GM19372 (cell line): ENCODE results near the gene LACTB.
A peak's percentile ranks its signal among the peaks of the same experiment; 100 is the strongest.

Source experiments
- ATAC-seq: cut with Tn5 transposase; IDR thresholded peaks from one replicate; pipeline ENCODE4 v1.9.1; 2021; ENCODE audit warnings: mild to moderate bottlenecking, low read depth, moderate library complexity; ENCODE audit not compliant: unreplicated experiment

LACTB gene

DNA sequence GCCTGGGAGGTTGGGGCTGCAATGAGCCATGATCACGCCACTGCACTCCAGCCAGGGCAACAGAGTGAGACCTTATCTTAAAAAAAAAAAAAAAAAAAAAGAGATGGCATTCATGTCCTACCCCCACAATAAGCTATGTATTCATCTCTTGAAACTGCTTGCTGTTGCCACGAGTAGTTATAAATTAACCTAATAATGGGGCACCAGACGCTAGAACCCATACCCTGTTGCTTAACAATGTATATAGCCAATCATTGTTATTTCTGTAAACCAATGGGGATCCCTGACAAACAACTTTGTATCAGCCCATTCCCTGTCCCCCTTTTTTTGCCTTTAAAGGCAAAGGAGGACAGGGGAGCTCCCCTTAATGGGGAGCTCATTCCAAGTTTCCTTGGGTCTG lies 2.8 kb upstream of the LACTB start:
- ATAC-seq: no peak

DNA sequence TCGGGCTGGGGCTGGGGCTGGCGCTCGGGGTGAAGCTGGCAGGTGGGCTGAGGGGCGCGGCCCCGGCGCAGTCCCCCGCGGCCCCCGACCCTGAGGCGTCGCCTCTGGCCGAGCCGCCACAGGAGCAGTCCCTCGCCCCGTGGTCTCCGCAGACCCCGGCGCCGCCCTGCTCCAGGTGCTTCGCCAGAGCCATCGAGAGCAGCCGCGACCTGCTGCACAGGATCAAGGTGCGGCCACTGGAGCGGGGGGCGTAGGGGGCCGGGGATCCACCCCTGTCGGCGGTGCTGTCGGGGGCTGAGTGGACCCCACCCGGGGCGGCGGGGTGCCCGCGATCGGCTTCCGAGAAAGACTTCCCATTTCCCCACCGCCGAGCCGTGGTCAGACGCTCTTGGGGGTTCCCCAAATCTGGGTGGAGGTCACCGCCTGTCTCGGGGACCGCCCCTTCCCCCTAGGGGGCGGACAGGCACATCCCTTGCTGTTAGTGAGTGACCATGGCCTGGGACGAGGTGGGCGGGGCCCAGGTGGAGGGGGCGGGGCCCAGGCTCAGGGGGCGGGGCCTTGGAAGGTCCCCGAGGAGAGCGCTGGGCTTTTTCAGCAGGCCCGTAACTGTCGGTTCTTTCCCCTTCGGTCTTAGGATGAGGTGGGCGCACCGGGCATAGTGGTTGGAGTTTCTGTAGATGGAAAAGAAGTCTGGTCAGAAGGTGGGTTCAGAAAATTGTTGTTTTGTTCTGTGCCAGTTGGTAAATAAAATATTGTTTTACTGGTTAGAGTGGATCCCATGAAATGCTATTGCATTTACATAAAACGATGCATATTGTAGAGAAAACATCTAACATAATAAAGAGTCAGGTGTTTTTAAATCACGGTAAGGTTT lies 578 bp downstream of the LACTB start:
- peak; percentile 92 for ATAC-seq

DNA sequence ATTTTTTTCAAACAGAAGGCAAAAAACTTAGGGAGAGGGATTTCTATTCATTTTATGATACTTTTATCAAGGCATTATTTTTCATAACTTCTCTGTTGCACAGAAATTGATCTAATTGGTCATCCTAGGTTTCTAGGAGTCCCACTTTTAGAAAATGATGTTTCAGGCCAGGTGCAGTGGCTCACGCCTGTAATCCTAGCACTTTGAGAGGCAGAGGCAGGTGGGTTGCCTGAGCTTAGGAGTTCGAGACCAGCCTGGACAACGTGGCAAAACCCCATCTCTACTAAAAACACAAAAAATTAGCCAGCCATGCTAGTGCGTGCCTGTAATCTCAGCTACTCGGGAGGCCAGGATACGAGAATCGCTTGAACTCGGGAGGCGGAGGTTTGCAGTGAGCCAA lies 2.8 kb downstream of the LACTB start:
- ATAC-seq: no peak

GRCh38 chr15:63126726-63127125 lies 5.1 kb downstream of the LACTB start:
- ATAC-seq: no peak

- ATAC-seq: no peak
These were observed 12.1 kb downstream of the LACTB start for GRCh38 chr15:63133786-63134185.

DNA sequence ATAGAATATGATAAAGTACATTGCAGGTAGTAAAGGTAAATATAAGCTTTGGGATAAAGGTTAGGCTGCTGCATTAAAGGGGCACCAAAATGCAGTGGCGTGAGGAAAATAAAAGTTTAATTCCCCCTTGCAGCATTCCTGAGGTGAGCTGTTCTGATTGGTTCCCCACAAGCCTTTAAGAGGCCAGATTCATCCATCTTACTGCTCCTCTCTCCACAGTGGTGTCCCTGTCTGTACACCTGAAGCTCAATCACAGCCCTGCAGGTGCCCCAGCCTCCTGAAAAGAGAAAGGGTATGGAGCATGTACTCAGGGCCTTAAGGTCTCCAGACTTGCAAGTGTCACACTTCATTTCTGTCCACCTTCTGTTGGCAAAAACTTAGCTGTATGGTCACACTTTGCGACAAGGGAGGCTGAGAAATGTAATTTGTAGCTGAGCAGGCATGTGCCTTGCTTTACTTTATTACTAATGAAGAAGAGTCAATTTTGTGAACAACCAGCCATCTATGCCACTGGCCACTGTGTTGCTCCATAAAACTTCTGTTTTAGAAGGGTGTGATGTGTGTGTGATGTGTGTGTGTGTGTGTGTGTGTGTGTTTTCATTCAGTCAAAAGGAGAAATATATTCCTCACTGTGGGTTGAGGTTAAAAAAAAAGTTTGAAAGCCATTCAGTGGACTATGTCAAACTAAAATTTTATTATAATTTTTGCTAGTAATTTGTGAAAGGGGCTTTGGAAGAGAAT lies 12.8 kb downstream of the LACTB start:
- ATAC-seq: no peak

DNA sequence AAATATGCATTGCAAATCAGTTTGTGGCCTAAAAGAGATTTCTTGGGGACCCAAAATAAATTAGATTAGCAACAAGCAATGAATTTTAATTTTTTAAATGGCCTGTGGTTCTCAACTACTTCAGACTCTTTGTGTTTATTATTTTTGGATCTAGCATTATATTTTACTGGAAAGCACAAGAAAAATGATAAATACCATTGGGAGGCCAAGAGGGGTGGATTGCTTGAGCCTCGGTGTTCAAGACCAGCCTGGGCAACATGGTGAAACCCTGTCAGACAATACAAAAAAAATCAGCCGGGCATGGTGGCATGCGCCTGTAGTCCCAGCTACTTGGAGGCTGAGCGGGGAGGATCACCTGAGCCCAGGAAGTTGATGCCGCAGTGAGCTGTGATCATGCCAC lies 13.6 kb downstream of the LACTB start:
- ATAC-seq: no peak

DNA sequence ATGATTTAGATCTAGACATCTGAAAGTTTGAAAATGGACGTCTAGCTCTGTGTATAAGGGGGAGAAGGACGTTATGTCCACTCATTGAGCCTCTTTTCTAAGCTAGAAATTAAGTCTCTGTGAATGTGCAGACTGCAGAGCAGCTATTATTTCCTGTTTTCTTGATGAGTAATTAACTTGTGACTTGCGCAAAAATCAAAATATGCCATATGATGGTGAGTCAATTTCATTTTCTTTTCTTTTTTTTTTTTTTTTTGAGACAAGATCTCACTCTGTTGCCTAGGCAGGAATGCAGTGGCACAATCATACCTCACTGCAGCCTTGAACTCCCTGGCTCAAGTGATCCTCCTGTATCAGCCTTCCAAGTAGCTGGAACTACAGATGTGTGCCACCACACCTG lies 14.1 kb downstream of the LACTB start:
- ATAC-seq: no peak

DNA sequence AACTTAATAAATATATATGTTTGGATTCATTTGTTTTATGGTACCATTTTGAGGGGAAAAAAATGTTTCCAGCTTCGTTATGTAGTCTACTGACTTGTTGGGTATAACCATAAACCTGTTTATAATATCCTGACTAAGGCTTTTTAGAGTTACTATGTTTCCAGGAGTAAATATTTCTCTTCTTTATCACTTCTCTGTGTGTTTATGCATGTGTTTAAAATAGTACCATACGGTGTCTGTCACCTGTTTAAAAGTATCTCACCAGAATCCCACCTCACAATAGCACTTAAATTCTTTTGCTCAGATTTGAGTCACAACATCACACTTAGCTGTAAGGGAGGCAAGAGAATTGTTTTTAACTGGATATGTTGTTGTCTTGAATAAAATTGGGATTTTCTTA lies 15.1 kb downstream of the LACTB start:
- ATAC-seq: no peak

DNA sequence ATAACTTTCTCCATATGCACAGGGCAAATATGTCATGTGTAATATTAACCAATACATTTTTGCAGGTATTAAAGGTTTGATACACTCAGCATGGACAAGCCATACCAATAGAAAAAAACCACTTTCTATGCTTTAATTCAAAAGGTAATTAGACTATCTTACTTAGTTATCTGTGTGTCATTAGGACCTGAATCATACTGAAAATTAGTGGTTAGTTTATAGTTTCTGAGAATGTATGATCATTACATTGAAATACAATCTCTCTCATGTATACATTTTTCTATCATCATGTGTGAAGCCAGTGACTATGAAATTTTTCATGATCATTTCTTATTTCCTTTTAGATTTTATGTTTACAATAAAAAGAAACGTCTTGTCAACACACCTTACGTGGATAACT lies 19.3 kb downstream of the LACTB start:
- no peak for ATAC-seq

- ATAC-seq: no peak
These were observed 23.8 kb downstream of the LACTB start for GRCh38 chr15:63145426-63145825.

DNA sequence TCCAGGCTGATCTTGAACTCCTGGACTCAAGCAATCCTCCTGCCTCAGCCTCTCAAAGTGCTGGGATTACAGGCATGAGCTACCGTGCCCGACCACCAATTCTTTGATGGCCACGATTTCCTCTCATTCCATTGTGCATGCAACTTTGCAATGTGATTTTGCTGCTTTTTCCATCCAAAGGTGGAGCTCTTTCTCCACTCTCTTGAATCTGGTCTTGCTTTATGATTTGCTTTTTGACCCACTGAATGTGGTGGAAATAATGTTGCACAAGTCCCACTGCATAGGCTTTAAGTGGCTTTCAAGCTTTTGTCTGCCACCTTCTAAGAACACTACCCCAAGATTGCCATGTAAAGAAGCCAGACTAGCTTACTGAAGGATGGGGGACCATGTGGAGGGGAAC lies 25.0 kb downstream of the LACTB start:
- ATAC-seq: no peak

- ATAC-seq: no peak
These were observed 30.0 kb downstream of the LACTB start for GRCh38 chr15:63151665-63152064.

DNA sequence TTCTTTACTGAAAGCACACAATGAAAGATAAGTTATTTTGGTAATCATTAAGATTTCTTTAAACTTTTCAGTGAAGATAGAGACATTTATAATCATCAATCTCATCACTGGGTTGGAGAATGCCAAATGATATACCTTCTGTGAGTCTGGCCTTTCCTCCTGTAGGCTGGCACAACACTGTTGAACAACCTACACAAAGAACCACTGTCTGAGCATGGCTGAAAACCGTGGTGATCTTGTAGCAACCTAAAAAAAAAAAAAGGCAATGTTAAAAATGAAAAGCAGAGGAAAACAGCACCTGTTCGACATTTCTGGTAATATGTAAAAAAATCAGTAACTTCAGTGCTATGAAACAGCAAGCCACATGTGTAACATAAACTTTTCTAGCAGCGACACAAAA lies 33.8 kb downstream of the LACTB start:
- ATAC-seq: no peak

GRCh38 chr15:63156086-63156710 lies 34.5 kb downstream of the LACTB start:
- ATAC-seq: no peak

GRCh38 chr15:63156755-63157117 lies 35.1 kb downstream of the LACTB start:
- ATAC-seq: no peak

DNA sequence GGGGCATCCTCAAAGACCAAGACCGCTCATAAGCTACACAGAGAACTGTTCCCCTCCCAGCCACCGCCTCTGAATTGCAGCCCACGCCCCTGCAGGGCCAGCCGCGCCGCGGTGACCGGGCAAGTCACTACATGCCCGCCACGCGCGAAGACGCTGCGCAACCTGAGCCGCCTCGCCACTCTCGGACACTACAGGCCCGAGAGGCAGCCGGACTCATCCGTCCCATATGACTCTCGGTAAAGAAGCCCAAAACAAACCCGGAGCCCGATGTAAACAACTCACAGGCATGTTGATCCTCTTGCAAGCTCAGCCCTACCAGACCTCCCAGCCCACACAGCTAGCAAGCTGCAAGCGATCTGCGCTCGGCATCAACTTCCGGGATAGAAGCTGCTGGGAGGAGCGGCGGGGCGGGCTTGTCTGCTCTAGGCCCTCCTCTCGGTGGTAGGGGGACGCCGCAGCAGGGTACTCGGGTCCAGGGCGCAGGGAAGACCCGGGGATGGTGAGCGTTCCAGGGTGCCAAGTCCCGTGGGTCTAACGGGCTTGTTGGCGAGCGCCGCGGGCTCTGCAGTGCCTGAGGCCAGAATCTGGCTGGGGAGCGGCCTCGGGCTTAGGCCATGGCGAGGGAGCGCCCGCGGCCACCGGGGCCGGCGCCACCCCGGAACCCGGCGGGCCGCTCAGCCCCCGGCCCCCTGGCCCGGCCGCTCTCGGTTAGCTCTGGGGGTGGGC lies 35.6 kb downstream of the LACTB start, which contains the start of gene RPS27L:
TSS of gene RPS27L (minus strand) at position 360 of the 726 bp plus-strand sequence. CDS start at position 288, 72 bp downstream.
- peak; percentile 88 for ATAC-seq

DNA sequence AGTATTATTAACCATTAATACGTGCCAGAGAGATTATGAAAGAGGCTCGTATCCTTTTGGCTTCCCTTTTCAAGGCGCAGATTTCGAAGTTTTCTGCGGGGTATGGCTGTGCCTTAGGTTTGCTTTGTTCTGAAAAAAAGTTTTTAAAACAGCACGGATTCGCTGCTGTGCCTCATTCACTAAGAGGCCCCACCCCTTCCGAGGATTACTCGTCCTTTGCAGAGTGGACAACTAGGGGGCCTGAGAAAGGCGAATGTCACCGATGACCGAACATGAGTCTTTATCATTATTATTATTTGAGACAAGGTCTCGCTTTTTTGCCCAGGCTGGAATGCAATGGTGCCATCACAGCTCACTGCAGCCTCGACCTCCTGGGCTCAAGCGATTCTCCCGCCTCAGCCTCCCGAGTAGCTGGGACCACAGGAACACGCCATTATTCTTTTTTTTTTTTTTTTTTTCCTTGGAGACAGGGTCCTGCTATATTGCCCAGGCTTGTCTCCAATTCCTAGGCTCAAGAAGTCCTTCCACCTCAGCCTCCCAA lies 36.3 kb downstream of the LACTB start:
- no peak for ATAC-seq

- ATAC-seq: no peak
These were observed 39.0 kb downstream of the LACTB start for GRCh38 chr15:63160638-63161037.

DNA sequence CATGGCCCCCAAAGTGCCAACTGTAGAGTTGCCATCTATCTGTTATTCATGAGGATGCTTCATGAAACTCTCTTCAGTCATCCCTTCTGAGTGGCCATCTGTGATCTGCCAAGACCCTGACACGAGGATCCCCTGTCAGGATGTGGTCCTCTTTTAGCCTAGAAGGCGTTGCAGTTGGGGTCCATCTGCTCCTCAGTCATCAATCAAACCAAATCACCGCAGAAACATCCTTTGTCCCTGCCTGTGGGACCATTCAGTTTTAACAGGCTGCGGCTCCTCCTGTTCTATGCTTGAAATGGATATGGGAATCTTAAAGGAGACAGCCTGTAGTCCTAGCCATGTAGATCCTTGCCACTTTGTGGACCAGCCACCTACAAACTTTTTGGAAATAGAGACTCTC lies 41.6 kb downstream of the LACTB start:
- no peak for ATAC-seq
